NCI-H187 (cell line): Measurements from ENCODE around the gene NLRC3.

Source experiments
- DNase-seq, 2 experiments: peaks; one replicate each; lab custom pipeline; 2025; lab: John Stamatoyannopoulos, UW

The NLRC3 gene

GRCh38 chr16:3597226-3597625 is 20.0 kb upstream of the NLRC3 start:
- DNase-seq = no peak

GRCh38 chr16:3596101-3596861 is 19.1 kb upstream of the NLRC3 start:
- DNase-seq = no peak

DNA sequence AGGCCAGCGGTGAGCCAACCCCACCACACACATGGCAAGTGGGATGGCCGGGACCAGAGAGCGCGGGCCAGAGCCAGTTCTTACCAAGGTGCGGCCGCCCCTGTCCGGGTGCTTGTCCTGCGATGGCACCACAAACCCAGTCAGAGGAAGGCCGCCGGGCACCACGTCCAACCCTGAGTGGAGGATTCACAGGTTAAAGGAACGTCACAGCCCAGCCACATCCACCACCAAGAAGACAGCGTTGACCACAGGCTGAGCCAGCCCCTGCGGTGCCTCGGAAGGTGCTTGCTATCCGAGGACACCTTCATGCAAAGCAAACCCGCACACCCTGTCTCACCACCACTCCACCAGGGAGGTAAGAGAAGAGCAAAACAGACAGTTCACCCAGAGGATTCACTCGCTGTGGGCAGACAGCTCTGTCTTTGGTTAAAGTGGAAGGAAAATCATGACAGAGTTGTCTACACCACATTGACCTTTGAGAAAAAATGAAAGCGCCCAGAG is 18.4 kb upstream of the NLRC3 start:
- DNase-seq = no peak

GRCh38 chr16:3595110-3595486 is 17.9 kb upstream of the NLRC3 start:
- no peak for DNase-seq

DNA sequence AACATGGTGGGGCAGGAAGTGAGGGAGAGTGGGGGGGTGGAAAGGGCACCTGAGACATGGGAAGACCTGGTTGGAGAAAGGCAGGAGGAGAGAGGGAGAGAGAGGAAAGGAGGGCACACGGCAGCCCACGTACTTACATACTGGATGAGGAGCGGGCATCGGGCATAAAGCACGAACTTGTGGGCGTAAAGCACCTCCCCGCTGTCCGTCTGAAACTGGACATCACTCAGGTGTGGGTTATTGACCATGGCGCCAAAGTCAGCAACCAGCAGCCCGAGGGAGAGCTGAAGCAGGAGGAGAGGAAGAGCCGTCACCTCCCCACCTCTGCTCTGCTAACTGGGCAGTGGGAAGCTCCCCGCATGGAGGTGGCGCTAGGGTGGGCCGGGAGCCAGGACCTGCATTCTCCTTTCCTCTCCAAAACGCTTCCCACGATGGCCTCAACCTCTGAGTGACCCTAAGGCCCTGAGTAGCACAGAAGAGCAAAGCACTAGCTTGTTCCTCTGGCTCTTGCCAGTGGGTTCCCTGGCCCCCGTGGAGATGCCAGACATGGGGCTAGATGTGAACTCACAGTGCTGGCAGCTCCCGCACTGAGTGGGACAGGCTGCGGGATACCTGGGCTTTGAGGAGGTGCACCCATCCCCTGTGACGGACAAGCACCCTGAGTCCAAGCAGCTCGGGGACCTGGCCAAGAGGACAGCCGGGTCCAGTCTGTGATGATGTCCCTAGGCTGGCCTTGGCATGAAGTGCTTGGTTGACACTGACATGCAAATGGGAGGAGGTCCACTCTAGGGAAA is 17.3 kb upstream of the NLRC3 start:
- no peak for DNase-seq

DNA sequence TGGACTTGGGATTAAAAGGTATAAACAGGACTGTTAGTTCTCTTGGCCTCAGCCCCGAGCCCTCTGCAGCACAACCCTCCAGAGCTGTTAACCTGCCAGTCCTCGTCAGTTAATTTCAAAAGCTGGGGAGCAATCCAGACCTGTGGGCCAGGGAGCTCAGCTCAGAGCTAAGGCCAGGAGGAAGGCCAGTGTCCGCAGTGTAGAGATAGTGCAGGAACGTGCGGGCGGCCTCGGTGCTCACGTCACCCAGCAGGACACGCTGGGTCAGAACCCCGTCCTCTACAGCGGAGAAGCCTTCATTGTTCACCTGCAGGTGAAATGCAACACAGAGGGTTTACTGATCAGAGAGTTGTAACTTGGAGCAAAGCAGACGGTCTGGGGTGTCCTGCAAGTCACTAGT is 15.4 kb upstream of the NLRC3 start:
- no peak for DNase-seq

DNA sequence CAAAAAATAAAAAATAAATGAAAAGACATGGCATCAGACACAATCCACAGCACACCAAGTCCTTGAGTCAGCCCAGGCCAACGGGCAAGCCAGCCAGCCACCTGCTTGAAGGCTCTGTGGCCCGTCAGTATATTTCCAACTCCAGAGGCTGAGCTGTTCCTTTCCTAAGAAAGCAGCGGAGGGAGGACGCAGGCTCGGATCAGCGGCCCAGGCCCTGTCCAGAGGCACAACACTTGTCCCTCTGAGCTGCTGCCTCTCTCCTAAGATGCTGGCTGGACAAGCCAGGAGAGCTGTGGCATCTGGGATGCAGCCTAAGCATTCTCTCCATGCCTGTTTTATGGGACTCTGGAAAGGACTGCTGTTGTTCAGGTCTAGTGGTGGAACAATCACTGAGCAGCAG is 14.8 kb upstream of the NLRC3 start:
- DNase-seq = no peak

DNA sequence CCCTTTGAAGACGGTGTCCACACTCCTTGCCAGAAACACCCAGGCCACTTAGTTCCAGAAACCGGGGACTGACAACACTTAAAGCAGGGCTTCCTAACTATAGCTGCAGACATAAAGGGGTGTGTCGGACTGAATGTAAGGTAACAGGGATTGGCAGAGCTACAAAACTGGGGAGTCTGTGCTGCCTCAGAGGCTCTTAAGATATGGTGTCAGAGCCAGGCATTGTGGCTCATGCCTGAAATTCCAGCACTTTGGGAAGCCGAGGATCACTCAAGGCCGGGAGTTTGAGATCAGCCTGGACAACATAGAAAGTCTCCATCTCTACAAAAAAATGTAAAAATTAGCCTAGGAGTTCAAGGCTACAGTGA is 14.2 kb upstream of the NLRC3 start:
- DNase-seq = no peak

DNA sequence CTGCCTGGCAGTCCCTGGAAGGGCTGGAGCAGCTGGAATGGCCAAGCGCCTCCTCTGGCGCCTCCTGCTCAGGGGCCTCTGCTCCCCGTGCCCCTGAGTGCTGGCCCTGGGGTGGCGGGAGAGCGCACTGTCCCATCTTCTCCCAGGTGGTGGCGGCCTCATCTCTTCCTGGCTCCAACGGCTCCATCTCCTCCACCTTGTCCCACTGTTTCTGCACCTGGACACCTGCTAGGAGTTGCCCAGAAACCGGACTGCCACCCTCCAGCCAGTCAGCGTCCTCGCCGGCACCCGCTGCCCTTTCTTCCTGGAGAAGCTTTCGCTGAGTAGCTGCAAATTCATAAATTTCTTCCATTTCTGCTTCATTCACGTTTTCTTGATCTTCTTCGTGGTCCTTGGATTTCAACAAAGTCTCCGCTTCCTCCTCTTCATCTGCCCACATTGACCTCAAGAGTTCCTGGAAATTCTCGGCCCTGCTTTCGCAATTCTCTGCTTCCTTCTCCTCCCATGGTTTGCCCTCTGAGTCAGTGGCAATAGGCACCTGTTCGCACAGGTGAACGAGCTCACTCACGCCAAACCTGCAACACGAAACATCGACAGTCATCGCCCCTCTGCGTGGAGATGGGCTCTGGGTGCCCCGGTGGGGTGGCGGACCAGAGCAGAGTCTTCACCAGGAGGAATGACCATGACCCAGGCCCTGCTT is 13.7 kb upstream of the NLRC3 start:
- DNase-seq = no peak

GRCh38 chr16:3589991-3590701 is 12.9 kb upstream of the NLRC3 start:
- no peak for DNase-seq

GRCh38 chr16:3589441-3589921 is 12.3 kb upstream of the NLRC3 start:
- DNase-seq = no peak

DNA sequence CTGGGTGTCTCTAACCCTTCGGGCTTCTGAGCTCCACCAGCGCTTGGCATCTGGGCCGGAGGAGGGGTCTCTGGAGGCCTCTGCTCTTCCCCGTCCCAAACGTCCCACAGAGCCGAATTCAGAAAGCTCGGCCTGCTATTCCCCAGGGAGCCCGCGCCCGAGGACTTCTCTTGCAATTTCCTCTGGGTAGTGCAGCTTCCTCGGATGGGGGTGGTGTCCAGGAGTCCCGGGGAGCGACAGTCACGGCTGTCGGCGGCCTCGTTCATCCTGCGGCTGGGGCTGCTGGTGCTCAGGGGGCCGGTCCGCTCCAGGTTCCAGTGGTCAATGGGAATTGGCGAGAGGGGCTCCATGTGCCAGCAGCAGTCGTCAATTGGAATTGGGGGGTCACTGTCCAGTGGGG is 11.8 kb upstream of the NLRC3 start:
- no peak for DNase-seq

DNA sequence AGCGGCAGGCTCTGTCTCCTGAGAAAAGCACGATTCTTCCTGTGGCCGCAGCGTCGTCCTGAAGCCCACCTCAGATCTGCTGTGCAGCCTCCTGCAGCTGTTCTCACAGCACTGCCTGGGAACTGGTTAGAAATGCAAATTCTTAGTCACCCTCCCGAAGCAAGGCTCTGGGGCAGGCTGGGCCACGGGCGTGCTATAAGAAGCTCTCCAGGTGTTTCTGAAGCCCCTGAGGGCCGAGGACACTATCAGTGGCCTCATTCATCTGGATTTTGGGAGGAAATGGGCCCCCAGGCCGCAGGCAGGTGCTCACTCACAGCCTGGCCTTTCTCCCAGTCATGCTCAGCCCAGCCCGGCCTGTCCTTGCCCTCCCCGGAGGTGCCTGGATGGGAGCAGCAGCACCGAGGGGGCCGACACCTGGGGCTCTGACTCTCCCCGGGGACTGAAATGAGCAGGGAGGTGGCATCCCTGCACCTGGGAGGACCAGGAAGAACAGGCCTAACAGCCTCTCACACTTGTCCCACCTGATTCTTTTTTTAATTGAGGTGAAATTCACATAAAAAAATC is 10.4 kb upstream of the NLRC3 start:
- no peak for DNase-seq

DNA sequence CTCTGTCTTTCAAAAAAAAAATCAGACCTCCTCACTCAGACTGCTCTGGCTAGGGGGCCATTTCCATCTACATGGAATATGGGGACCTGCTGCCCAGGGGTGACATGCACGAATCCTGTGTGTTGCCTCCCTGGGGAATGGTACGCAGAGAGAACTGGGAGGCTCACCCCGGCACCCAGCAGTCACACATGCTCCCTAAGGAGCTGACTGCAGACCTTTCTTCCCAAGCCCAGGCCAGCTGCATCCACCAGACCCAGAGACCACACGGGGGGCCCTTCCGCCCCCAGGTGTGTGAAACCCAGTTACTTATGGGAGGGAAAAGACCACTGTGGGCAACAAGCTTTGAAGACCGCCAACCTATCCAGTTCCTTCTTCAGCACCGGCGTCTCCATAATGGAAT is 7.2 kb upstream of the NLRC3 start:
- DNase-seq = no peak

DNA sequence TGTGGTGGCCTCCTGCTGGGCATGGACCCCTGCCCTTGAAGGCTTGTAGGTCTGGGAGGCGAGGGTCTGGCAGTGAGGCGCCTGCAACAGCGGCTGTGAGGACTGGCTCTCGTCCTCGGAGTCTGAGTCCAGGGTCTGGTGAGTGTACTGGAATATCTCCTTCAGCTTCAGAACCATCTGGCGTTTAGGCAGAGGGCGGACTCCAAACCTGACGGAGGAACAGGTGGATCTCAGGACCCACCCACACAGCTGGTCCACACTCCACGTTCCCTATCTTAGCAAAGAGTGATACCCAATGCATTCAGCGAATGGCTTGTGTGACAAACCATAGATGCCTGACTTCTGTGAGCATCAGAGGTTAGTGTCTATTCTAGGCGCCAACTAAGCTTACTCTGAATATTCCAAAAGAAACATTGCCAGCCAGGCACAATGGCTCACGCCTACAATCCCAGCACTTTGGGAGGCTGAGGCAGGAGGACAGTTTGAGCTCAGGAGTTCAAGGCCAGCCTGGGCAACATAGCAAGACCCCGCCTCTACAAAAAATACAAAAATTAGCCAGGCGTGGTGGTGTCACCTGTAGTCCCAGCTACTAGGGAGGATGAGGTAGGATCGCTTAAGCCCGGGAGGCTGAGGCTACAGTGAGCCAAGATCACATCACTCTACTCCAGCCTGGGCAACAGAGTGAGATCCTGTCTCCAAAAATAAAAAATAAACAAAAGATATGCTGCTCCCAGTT is 6.3 kb upstream of the NLRC3 start:
- no peak for DNase-seq

GRCh38 chr16:3582276-3583165 is 5.3 kb upstream of the NLRC3 start:
- DNase-seq = no peak

- DNase-seq = no peak
Measured at GRCh38 chr16:3581392-3581791, 4.2 kb upstream of the NLRC3 start.

GRCh38 chr16:3580686-3581085 is 3.5 kb upstream of the NLRC3 start:
- DNase-seq = no peak

DNA sequence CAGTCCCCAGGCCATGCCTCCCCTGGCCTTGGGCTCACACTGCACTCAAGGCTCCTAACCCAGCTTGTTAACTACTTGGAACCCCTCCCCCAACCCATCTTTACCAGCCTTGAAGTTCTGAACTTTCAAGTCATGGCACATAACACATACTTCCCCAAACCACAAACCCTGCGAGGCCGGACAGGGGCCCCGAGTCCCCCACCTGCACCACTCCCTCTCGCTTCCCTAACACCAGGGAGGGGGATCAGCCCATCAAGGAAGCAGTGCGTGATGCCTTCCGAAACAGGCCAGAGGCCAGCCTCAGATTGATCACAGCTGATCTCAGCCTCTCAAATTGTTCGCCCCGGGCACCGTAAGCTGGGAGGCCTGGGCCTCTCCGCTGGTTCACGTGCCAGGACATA is 3.0 kb upstream of the NLRC3 start:
- no peak for DNase-seq

- DNase-seq = no peak
Measured at GRCh38 chr16:3579776-3580175, 2.6 kb upstream of the NLRC3 start.
